Right renal cortex interstitium (tissue), 3 donors: ENCODE results near the gene CLK3. TPM values are rescaled to one million over a fixed set of nuclear protein-coding genes. Genes with fewer than 3 reads are reported as not detected.
A peak's percentile ranks its signal among the peaks of the same experiment; 100 is the strongest.
"Not testable (repeated sequence)": the region's sequence is repeated elsewhere in the genome, so short reads cannot be mapped to it uniquely, and the experiment has no call there.

Source experiments
- DNase-seq, 3 donors: peaks; one replicate each; pipeline ENCODE4 v3.0.0-alpha.2; 2013; ENCODE audit warnings: low read depth in 3 of 3, low spot score in 2 of 3
- polyA plus RNA-seq, 3 donors: library from polyadenylated mRNA; unstranded; fragments of 120-200 nt; gene quantifications; one replicate each; pipeline ENCODE4 v1.2.1, GENCODE V29; 2013; ENCODE audit not compliant: insufficient read length in 3 of 3

Gene CLK3
- polyA plus RNA-seq, 3 donors: 62.5 to 73.9 (median 65.6) TPM

DNA sequence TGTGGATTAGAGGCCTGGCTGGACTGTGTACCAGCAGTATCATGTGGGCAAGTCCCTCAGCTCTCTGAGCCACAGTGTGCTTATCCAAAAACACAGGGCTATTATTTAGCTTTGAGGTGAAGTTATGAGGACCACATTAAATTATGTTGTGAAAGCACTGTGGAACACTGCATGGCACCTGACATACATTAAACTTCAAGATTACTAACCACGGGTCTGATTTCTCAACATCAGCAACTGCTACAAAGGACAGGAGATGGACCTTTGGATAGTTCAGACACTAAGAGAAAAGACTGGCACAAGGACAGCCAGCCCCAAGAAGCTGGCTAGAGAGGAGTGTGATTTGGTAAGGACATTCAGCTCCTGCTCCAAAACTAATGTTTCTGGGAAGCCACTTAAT lies 21.3 kb downstream of the CLK3 start:
- DNase-seq: no peak

DNA sequence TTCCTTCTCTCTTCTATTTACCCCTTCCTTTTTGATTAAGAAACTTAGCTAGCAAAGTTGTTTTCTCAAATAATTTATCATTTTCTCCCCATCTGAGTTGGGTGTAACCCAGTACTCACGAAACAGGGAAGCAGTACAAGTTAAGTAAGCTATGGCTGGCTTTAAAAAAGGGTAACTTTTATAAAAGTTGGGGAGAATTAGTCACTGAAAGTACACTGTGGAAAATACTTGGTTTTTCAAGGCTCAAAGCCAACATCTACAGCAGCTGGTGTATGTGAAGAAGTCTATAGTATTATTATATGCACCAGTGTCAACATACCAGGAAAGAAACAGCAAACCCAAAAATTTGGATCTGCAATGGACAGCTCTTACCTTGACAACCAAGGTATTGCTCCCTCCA lies 25.5 kb downstream of the CLK3 start:
- no peak for DNase-seq

DNA sequence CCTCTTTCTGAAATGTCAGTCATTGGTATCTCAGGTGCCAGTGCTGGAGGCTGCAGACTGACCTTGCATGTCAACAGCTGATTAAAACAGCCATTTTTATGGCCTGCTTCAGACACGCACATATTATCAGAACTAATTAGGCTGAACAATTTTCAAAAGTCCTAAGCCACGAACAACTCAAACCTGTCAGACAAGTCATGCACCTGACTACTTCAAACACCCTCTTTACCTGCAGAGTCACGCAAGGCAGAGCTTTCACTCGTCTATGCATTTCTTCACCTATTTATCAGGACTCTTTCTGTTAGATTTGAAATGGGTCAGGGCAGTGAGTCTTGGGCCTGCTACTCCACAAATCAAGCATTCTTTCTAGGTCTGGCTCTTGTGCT lies 26.7 kb downstream of the CLK3 start:
- peak in 1 of 3 donors; percentile 15 for DNase-seq

DNA sequence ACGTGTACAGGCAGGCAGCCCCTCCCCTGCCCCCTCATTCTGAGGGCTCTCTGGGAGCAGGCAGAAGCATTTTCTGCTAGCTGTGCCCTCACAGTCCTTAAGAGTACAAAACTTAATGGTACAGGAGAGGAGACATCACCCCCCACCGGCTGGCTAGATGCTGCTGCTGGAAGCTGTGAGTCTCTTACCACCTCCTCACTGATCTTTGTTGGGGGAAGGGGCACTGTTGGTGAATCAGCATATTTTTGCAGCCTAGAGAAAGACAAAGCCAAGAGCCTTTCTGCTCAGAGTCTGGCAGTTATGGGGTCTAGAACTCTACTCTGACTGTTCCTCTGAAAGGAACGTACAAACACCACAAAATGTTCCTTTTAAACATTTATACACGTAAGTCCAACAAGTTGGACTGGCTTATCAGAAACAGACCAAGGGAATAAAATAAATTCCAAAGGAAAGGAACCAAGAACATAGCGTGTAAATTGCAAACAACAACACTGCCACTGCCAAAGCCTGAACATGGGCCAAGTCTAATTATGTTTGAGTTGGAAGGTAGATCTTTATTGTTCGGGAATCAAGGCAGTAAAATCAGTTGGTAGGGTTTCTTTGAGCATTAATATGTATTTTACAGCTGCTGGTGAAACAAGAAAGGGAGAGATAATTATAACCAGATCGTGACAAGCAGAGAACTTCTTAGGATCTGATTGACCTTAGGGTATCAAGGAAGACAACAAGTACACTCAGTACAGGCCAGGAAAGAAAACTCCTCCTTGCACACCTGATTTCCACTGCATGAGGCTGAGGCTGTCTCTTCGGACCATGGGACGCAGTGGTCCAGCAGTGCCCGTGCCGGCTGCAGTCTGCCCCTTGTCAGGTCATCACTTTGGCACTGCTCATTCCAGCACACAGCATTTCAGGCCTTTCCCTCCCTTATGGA lies 27.4 kb downstream of the CLK3 start:
- no peak for DNase-seq

DNA sequence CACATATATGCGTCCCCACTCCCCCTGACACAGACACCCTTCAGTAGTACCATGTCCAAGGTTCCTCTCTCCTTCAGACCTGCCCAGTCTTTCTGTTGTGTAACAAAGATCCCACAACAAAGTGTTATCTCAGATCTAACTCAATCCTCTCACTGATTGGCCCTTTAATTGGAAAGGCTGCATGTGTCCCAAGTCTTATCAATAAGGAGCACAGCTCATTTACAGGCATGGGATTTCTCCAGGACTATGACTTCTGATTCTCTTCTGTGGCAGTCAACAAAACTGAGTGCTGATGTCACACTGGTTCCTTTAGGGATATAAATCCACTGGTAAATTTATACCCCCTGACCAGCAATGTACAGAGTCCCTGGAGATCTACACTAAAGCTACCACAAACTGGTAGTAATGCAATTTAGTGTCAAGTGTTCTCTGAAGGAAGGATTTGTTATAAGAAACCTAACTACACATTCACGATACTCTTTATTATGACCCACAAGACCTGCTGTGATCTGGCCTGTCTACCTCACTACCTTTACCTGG lies 28.1 kb downstream of the CLK3 start:
- DNase-seq: no peak

DNA sequence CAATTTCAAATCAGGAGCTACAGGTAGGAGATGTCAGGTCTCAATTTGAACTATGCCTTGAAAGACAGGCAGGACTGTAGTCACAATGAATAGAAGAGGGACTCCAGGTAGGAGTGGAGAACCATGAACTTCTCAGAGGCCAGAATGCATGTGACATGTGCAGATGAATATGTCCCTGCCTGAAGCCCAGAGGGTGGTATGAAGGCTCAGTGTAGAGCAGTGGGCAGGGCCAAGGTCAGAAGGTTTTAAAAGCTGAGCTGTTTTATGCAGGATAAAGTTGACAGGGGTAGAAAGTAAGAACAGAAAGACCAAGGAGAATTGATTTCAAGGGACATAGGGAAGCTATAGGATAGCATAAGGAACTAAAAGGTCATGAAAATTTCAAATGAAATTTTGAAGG lies 30.8 kb downstream of the CLK3 start:
- DNase-seq: no peak

DNA sequence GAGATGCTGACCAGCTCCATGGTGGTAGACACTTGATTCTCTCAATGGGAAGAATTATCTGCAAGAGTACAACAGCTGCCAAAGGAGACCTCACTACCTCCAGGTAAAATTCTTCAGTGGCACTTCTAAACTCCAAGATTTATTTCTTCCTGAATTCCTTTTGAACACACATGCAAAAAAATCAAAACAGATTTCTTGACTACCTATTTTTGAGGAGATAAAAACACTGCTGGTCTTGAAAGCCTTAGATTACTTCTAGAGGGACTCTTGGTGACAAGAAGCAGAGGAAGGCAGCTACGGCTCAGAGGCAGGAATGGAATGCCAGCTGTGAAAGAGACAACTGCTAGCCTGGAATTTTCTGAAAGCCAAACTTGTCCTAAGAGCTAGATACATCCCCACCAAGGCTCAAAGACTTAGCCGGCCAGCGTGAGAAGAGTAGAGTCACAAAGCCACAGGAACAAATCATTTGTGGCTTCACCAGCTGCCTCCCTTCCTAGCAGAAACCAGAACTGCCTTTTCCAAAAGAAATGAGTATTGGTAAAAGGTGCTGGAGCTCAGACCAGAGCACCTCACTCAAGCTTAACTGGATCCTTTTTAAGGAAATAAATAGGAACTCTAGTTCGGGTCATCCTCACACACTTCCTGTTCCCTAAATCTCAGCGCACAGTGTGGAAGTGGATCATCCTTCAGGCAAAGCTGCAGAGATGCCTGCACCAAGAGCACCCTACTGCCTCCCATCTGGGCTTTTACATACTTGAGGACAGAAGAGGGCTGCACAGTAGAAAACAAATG lies 32.6 kb downstream of the CLK3 start:
- no peak for DNase-seq

- no peak for DNase-seq
Observed at GRCh38 chr15:74651242-74651741, 35.7 kb downstream of the CLK3 start.

- DNase-seq: no peak
Observed at GRCh38 chr15:74653426-74654102, 37.9 kb downstream of the CLK3 start.

DNA sequence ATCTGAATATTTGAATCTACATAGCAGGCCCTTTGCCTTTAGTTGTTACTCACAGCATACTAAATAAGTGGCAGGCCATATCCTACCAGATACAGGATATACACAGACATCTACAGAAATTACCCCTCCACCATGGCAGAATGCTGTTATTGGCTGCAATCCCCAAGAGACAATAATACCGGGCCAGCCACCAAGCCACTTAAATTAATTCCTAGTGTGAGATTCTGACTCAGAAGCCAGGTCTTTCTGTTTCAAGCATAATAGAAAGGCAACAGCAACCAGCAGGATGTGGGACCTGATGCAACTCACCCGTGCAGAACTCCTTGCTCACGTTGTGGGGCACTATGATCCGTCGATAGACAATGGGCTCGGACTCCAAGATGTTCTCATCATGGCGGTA lies 39.8 kb downstream of the CLK3 start:
- no peak for DNase-seq

DNA sequence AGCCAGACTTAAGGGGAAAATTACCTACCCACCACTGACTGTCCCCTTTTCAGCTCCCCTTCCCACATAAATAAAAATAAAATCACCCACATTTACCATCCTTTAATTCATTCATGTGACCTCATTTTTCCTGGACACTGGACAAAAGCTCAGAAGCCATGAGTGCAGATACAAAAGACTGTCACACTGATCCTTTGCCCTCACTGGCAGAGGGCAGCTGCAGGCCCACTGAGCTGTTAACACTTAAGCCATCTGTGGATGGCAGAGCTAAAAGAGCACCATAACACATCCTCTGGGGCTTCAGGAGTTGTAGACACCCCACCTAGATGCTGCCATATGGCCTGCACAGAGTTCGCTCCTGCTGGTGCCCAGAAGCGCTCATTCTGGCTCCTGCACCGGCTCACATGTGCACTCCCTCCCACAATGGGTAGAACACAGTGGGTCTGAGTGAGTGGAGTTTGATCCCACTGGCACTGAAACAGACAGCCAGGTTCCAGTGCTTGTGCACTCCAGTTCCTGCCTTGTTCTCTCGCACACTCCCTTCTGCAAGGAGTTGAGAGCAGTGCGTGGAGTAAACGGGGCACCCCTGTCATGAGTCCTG lies 41.4 kb downstream of the CLK3 start:
- DNase-seq: no peak

DNA sequence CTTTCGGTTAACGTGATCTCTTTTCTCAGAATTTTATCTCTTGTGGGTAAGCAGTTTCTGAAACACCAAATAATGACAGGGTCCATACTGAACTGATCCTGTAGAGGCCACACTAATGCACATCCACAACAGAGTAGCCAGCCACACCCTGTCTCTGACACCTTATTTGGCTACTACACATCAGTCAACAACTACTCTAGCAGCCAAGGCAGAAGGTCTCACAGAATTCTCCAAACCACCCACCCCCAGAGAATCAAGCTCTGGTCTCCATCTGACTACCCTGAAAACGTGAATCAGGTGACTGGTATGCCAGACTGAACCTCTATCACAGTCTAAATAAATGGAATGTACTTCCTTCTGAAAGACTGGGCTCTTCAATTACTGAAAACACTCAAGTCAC lies 42.2 kb downstream of the CLK3 start:
- DNase-seq: no peak

GRCh38 chr15:74661280-74661679 lies 45.6 kb downstream of the CLK3 start:
- DNase-seq: not testable (repeated sequence)

DNA sequence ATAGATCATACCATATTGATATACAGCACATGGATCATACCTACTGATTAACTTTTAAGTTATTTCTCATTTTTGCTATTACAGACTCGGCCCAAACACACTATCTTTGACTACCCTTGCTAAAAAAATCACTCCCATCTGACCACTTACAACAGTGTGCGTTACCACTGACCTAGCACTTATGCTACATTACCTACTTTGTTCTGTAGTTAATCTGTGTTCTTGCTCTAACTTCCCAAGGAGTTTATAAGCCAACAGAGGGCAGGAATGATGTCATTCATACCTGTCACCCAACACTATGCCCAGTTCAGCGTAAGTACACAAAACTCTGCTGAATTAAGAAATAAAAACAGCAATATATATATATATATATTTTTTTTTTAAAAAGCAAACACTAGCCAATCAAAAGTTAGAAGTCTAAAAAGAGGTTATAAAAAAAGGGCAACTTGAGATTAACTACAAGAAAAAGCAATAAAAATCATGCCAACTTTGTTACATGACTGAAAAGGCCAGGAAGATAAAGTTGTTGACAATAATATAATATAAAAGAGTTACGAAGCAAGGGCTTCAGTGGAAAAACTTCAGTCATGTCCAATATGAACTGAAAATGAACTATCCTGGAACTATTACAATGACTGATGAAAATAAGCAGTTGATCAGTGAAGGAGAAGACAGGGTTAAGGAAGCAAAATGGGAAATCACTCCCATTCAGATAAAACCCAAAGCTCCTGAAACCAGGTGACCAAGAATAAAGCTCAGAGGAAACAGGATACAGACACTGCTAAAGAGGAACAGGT lies 46.6 kb downstream of the CLK3 start:
- DNase-seq: no peak

DNA sequence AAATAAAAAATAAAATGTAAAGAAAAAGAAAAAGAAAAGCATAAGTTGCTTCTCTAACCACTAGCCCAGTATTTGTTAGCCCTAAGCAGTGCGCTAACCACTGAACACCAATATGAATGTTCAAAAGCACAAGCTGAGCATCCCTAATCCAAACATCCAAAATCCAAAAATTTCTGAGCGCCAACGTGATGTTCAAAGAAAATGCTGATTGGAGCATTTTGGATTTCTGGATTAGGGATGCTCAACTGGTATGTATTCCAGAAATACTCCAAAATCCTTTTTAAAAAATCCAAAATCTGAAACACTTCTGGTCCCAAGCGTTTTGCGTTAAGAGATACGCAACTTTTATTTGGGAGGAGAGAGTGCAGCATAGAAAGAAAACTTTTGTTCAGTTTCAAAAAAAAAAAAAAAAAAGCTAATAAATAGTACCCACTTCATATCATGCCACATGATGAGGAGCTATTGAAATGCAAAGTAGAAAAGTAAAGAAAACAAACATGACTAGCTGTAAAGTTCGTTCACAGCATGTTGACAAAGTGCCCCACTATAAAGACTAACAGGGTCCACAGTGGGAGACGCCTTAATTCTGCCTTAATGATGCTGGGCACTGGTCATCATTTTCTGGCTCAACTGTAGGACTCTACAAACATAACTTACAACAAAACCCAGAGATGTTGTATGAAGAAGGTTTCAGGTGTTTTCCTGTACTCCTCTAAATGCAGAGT lies 47.8 kb downstream of the CLK3 start:
- no peak for DNase-seq

DNA sequence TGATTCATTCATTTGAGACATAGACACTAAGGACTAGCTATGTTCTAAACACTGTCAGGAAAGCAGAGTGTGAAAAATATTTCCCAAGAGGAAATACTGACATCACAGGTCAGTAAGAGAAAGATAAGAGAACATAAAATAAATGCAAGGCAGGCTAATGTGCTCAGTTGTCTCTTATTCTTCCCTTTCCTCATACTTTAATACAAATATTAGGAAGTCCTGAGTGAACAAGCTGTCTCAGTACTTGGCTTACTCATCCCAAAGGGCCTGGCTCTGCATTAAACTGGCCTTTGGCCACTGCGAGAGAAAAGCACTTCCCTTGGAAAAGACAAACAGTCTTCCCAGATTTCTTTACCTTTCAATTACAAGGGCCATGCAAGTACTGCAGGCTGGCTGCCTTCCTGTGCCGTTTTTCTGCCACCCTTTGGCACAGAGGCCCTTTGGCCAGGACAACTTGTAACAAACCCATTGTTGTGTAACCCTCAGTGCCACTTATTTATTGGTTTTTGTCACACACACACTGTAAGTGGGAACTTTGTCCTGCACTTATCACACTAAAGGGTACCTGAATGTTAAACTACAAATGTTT lies 48.5 kb downstream of the CLK3 start:
- no peak for DNase-seq

- DNase-seq: no peak
Observed at GRCh38 chr15:74664670-74665069, 49.0 kb downstream of the CLK3 start.

GRCh38 chr15:74667975-74668374 lies 52.3 kb downstream of the CLK3 start:
- no peak for DNase-seq

DNA sequence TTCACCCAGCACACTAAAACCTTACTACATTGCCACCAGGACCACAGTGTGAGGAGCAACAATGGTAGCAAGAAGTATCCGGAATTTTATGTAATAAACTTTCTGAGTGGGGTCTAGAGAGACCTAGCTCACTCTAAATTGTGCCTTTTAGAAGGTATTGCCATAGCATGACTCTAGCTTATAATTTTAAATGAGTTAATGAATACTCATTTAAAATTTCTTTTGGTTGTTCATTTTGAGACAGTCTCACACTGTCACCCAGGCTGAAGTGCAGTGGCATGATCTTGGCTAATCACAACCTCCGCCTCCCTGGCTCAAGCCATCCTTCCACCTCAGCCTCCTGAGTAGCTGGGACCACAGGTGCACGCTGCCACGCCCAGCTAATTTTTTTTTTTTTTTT lies 54.0 kb downstream of the CLK3 start:
- DNase-seq: no peak
